ENCODE data around the gene SEPTIN6.

The SEPTIN6 gene

DNA sequence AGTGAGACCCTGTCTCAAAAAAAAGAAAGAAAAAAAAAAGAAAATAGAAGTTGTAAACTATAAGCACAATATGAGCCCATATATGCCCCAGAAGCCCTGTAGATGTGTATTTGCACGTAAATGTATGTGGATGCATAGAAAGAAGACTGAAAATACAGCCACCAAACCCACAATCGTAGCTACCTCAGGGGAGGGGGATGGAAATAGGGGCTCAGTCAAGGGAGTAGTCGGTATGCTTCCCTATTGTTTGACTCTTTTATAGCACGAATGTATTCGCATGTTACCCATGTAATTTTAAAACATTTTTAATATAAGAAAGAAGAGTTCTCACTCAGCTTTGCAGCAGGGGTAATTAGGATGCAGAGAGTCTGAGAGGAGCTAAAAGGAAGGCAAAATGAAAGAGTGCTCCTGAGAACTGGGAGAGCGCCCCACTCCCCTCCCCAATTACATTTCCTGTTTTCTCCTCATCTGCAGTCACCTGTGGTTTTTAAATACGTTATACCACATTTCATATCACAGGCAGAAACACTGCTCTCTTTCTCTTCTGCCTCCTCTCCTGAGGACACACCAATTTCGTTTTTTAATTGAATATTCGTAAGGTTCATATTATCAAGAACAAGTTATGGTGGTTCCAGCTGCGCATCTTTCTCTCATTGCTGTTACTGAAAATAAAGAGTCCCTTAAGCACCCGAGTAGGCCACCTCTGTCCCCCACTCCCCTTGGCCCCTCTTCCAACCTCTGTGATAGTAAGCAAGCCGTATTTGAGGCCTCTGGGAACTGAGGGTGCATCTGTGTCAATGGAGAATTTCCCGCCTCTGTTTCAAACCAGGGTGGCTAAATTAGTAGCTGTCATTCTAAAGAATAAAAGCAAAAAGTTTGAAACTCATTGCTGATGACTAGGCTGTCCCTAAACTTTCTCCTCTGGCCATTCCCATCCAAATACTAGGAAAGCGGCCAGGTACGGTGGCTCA is 10.7 kb downstream of the SEPTIN6 start:
- H2BK15ac ChIP-seq (replicated peaks; ENCODE audit: low read depth), result no peak overlapping the region
- H4K5ac ChIP-seq (ENCODE audit: low read length), result no peak overlapping the region
- H3K4me1 ChIP-seq (ENCODE audit: control insufficient read depth, low read depth, low read length), result no peaks in the 10 kb centered on the region
- H3K4me2 ChIP-seq (ENCODE audit: low read length), result no peak overlapping the region
- no CpG with 5 or more reads among the region's 15 CpGs for WGBS (ENCODE audit: extremely low coverage, insufficient coverage, low lambda C conversion rate)
- no peak overlapping the region for H3K4me3 ChIP-seq (ENCODE audit: low read length)
- no peak overlapping the region for H2BK120ac ChIP-seq (ENCODE audit: low read depth, low read length)
- no peaks in the 10 kb centered on the region for H3K79me1 ChIP-seq (ENCODE audit: low read length)
- H2AK5ac ChIP-seq (ENCODE audit: low read length), result no peak overlapping the region
- H2BK5ac ChIP-seq (ENCODE audit: low read length), result no peak overlapping the region
- no peaks in the 10 kb centered on the region for H3K79me2 ChIP-seq (ENCODE audit: control insufficient read depth, insufficient read depth, low read length)
- no peak for DNase-seq
- H3K18ac ChIP-seq (ENCODE audit: low read length), result no peak overlapping the region
- H4K8ac ChIP-seq (ENCODE audit: low read depth, low read length), result no peak overlapping the region
- H3K27me3 ChIP-seq (ENCODE audit: insufficient read depth, low read length, poor library complexity), result no peaks in the 10 kb centered on the region
- no peak overlapping the region for H3K4ac ChIP-seq (ENCODE audit: low read depth, low read length)
- no peak overlapping the region for H3K27ac ChIP-seq (ENCODE audit: low read depth, low read length)
- no peak overlapping the region for H3K23ac ChIP-seq (ENCODE audit: low read length)
- H3K9ac ChIP-seq (ENCODE audit: low read length), result no peak overlapping the region
- H3K36me3 ChIP-seq (ENCODE audit: control insufficient read depth, insufficient read depth, low read length), result no peaks in the 10 kb centered on the region
- no peak overlapping the region for H3K56ac ChIP-seq (ENCODE audit: low read length)

- Histone ChIP-seq H2BK15ac (replicated peaks; ENCODE audit: low read depth) (no peak overlapping the region), H2AK5ac (ENCODE audit: low read length) (no peak overlapping the region), H3K27me3 (ENCODE audit: insufficient read depth, low read length, poor library complexity) (no peaks in the 10 kb centered on the region), H3K23ac (ENCODE audit: low read length) (no peak overlapping the region), H3K4me1 (ENCODE audit: control insufficient read depth, low read depth, low read length) (no peaks in the 10 kb centered on the region), H3K4ac (ENCODE audit: low read depth, low read length) (no peak overlapping the region), H3K9ac (ENCODE audit: low read length) (no peak overlapping the region), H3K4me3 (ENCODE audit: low read length) (no peak overlapping the region), H3K79me1 (ENCODE audit: low read length) (no peaks in the 10 kb centered on the region), H3K79me2 (ENCODE audit: control insufficient read depth, insufficient read depth, low read length) (no peaks in the 10 kb centered on the region), H3K27ac (ENCODE audit: low read depth, low read length) (no peak overlapping the region), H4K8ac (ENCODE audit: low read depth, low read length) (no peak overlapping the region), H3K36me3 (ENCODE audit: control insufficient read depth, insufficient read depth, low read length) (no peaks in the 10 kb centered on the region), H3K56ac (ENCODE audit: low read length) (no peak overlapping the region), H3K18ac (ENCODE audit: low read length) (no peak overlapping the region), H2BK5ac (ENCODE audit: low read length) (no peak overlapping the region), H3K4me2 (ENCODE audit: low read length) (no peak overlapping the region), H2BK120ac (ENCODE audit: low read depth, low read length) (no peak overlapping the region), H4K5ac (ENCODE audit: low read length) (no peak overlapping the region)
- no CpG with 5 or more reads among the region's 6 CpGs for WGBS (ENCODE audit: extremely low coverage, insufficient coverage, low lambda C conversion rate)
- DNase-seq, result no peak
Measured at GRCh38 chrX:119677654-119677981, 15.3 kb downstream of the SEPTIN6 start.

DNA sequence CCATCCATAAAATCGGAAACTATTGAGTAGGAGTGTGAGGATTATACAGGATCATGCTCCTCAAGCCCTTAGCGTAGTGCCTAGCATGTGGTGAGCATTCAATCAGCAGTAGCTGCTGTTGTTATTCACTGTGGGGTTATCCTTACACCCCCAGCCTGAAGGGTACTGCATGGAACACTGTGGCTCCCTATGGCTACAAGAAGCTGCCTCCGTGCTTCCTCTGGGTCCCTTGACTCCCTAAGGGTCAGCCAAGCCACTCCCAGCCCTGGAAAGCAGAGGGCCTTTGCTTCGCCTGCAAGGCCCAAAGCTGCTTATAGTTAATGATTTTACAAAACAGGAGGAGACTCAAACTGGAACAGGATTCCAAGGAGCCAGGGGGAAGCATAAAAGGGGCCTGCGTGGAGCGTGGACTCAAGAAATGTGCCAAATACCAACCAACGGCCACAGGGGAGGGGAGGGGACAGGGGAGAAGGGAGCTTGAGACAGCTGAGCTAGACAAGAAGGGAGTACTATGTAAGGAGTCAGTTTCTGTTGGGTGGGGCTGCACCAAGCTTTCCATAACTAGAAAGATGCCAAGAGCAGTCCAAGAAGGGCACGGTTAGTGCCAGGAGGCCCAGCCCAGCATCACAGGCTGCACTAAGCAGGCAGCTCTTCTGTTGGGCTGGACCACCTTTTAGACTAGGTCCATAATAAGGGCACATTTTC is 15.9 kb downstream of the SEPTIN6 start:
- DNase-seq, result no peak
- H4K5ac ChIP-seq (ENCODE audit: low read length), result no peak overlapping the region

GRCh38 chrX:119673336-119673735 is 19.6 kb downstream of the SEPTIN6 start:
- no CpG with 5 or more reads among the region's 8 CpGs for WGBS (ENCODE audit: extremely low coverage, insufficient coverage, low lambda C conversion rate)
- H4K8ac ChIP-seq (ENCODE audit: low read depth, low read length), result no peak overlapping the region
- no peaks in the 10 kb centered on the region for H3K27me3 ChIP-seq (ENCODE audit: insufficient read depth, low read length, poor library complexity)
- no peaks in the 10 kb centered on the region for H3K4me1 ChIP-seq (ENCODE audit: control insufficient read depth, low read depth, low read length)
- no peaks in the 10 kb centered on the region for H3K36me3 ChIP-seq (ENCODE audit: control insufficient read depth, insufficient read depth, low read length)
- H3K79me1 ChIP-seq (ENCODE audit: low read length), result no peaks in the 10 kb centered on the region
- H3K4me2 ChIP-seq (ENCODE audit: low read length), result no peak overlapping the region
- no peak overlapping the region for H3K4ac ChIP-seq (ENCODE audit: low read depth, low read length)
- no peaks in the 10 kb centered on the region for H3K79me2 ChIP-seq (ENCODE audit: control insufficient read depth, insufficient read depth, low read length)
- H2BK120ac ChIP-seq (ENCODE audit: low read depth, low read length), result no peak overlapping the region
- no peak overlapping the region for H2AK5ac ChIP-seq (ENCODE audit: low read length)
- no peak overlapping the region for H3K27ac ChIP-seq (ENCODE audit: low read depth, low read length)
- no peak overlapping the region for H3K18ac ChIP-seq (ENCODE audit: low read length)
- H4K5ac ChIP-seq (ENCODE audit: low read length), result no peak overlapping the region
- H3K56ac ChIP-seq (ENCODE audit: low read length), result no peak overlapping the region
- no peak overlapping the region for H3K23ac ChIP-seq (ENCODE audit: low read length)
- no peak overlapping the region for H3K9ac ChIP-seq (ENCODE audit: low read length)
- no peak overlapping the region for H3K4me3 ChIP-seq (ENCODE audit: low read length)
- no peak overlapping the region for H2BK15ac ChIP-seq (replicated peaks; ENCODE audit: low read depth)
- H2BK5ac ChIP-seq (ENCODE audit: low read length), result no peak overlapping the region
- DNase-seq, result no peak

More for the DNA sequence above, 15.9 kb downstream of the SEPTIN6 start:
- Histone ChIP-seq H3K36me3 (ENCODE audit: control insufficient read depth, insufficient read depth, low read length) (no peaks in the 10 kb centered on the region), H2BK5ac (ENCODE audit: low read length) (no peak overlapping the region), H4K8ac (ENCODE audit: low read depth, low read length) (no peak overlapping the region), H3K9ac (ENCODE audit: low read length) (no peak overlapping the region), H3K4me1 (ENCODE audit: control insufficient read depth, low read depth, low read length) (no peaks in the 10 kb centered on the region), H3K4me2 (ENCODE audit: low read length) (no peak overlapping the region), H2BK120ac (ENCODE audit: low read depth, low read length) (no peak overlapping the region), H2AK5ac (ENCODE audit: low read length) (no peak overlapping the region), H3K79me2 (ENCODE audit: control insufficient read depth, insufficient read depth, low read length) (no peaks in the 10 kb centered on the region), H3K4ac (ENCODE audit: low read depth, low read length) (no peak overlapping the region), H3K56ac (ENCODE audit: low read length) (no peak overlapping the region), H3K27ac (ENCODE audit: low read depth, low read length) (no peak overlapping the region), H3K27me3 (ENCODE audit: insufficient read depth, low read length, poor library complexity) (no peaks in the 10 kb centered on the region), H3K79me1 (ENCODE audit: low read length) (no peaks in the 10 kb centered on the region), H2BK15ac (replicated peaks; ENCODE audit: low read depth) (no peak overlapping the region), H3K18ac (ENCODE audit: low read length) (no peak overlapping the region), H3K23ac (ENCODE audit: low read length) (no peak overlapping the region), H3K4me3 (ENCODE audit: low read length) (no peak overlapping the region)
- WGBS (ENCODE audit: extremely low coverage, insufficient coverage, low lambda C conversion rate), result no CpG with 5 or more reads among the region's 8 CpGs

DNA sequence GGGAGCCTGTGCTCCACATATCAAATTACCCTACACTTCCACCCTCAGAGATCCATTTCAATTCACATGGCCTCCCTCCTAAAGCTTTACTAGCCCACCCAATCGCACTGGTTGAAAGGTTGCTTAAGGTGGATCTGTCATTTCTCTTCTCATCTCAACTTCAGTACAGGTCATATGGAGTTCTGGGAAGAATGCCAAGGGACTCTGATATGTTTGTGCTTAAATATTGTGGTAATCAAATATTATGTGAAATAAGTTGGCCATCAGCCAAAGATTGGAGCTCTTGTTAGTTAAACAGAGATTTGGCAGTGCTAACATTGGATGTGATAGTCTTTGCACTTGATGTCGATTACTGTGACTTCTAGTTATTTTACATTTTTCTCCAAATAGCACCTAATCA is 20.5 kb downstream of the SEPTIN6 start:
- DNase-seq, result no peak
- Histone ChIP-seq H2BK5ac (ENCODE audit: low read length) (no peak overlapping the region), H3K4me3 (ENCODE audit: low read length) (no peak overlapping the region), H2BK120ac (ENCODE audit: low read depth, low read length) (no peak overlapping the region), H3K79me1 (ENCODE audit: low read length) (no peaks in the 10 kb centered on the region), H4K8ac (ENCODE audit: low read depth, low read length) (no peak overlapping the region), H2AK5ac (ENCODE audit: low read length) (no peak overlapping the region), H3K36me3 (ENCODE audit: control insufficient read depth, insufficient read depth, low read length) (no peaks in the 10 kb centered on the region), H3K27me3 (ENCODE audit: insufficient read depth, low read length, poor library complexity) (no peaks in the 10 kb centered on the region), H3K23ac (ENCODE audit: low read length) (no peak overlapping the region), H3K27ac (ENCODE audit: low read depth, low read length) (no peak overlapping the region), H3K4me1 (ENCODE audit: control insufficient read depth, low read depth, low read length) (no peaks in the 10 kb centered on the region), H3K18ac (ENCODE audit: low read length) (no peak overlapping the region), H2BK15ac (replicated peaks; ENCODE audit: low read depth) (no peak overlapping the region), H4K5ac (ENCODE audit: low read length) (no peak overlapping the region), H3K9ac (ENCODE audit: low read length) (no peak overlapping the region), H3K4ac (ENCODE audit: low read depth, low read length) (no peak overlapping the region), H3K56ac (ENCODE audit: low read length) (no peak overlapping the region), H3K79me2 (ENCODE audit: control insufficient read depth, insufficient read depth, low read length) (no peaks in the 10 kb centered on the region), H3K4me2 (ENCODE audit: low read length) (no peak overlapping the region)
- WGBS (ENCODE audit: extremely low coverage, insufficient coverage, low lambda C conversion rate), result no CpG with 5 or more reads among the region's 2 CpGs
